ENCODE measurements around the gene ORC5. TPM values are rescaled to one million over a fixed set of nuclear protein-coding genes. Genes with fewer than 3 reads are reported as not detected.

The ORC5 gene
- polyA plus RNA-seq, 1 donor (not counting 4 experiments of a cell fraction or from before 2014, with no cell fraction given) = 17.9 TPM

DNA sequence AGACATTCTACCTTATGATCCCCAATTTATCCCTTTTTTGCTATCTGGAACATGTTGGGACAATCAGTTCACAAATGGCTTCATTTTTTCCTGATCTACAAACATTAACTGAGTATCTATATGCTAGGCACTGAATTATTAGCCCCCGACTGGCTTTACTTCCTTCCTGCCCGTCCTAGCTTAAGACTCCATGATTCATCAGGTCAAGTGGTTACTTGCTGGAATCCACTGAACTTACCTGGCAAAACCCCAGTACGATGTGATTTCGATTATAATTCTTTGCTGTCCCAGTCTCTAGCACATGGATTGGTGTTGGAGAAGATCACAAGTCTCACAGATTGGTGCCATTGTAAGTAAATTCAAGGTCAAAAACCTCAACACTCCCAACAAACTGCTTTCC lies 77.1 kb downstream of the ORC5 start:
- dilution Hi-C loops (cut with MboI; ENCODE audit: extremely low pct_ligation_motif_present, low sequenced_read_pairs) = no loop called here
- Histone ChIP-seq H3K27ac (ENCODE audit: control insufficient read depth, insufficient read depth, low read length) (no peak overlapping the region), H3K4me1 (ENCODE audit: control insufficient read depth, extremely low read depth, insufficient read depth, low read length) (peaks cover 4% of the 10 kb centered on the region), H2AFZ (ENCODE audit: control insufficient read depth, low read length) (no peak overlapping the region), H4K20me1 (ENCODE audit: control insufficient read depth, extremely low read depth, insufficient read depth, low read length) (no peaks in the 10 kb centered on the region), H3K4me3 (ENCODE audit: control insufficient read depth in 2 of 3, extremely low read depth in 1 of 3, insufficient read depth in 2 of 3, low read depth in 1 of 3, low read length in 3 of 3) (no peak overlapping the region), H3K9me1 (ENCODE audit: control insufficient read depth, extremely low read depth, insufficient read depth, low read length) (no peaks in the 10 kb centered on the region), H3K27me3 (ENCODE audit: control insufficient read depth, extremely low read depth, insufficient read depth, low read length) (no peaks in the 10 kb centered on the region), H3K36me3 (ENCODE audit: control insufficient read depth in 2 of 2, extremely low read depth in 1 of 2, insufficient read depth in 2 of 2, low read length in 2 of 2) (peaks cover 5 to 6% of the 10 kb centered on the region in 2 experiments), H3K9ac (ENCODE audit: control insufficient read depth, extremely low read depth, insufficient read depth, low read length) (no peak overlapping the region), H3K9me3 (ENCODE audit: control insufficient read depth, low read depth, low read length) (no peaks in the 10 kb centered on the region), H3K79me2 (ENCODE audit: control insufficient read depth, insufficient read depth, low read length) (no peaks in the 10 kb centered on the region), H3K4me2 (ENCODE audit: control insufficient read depth, extremely low read depth, insufficient read depth, low read depth, low read length) (no peak overlapping the region)
- no peak for FAIRE-seq
- TF ChIP-seq, protein P1, sequence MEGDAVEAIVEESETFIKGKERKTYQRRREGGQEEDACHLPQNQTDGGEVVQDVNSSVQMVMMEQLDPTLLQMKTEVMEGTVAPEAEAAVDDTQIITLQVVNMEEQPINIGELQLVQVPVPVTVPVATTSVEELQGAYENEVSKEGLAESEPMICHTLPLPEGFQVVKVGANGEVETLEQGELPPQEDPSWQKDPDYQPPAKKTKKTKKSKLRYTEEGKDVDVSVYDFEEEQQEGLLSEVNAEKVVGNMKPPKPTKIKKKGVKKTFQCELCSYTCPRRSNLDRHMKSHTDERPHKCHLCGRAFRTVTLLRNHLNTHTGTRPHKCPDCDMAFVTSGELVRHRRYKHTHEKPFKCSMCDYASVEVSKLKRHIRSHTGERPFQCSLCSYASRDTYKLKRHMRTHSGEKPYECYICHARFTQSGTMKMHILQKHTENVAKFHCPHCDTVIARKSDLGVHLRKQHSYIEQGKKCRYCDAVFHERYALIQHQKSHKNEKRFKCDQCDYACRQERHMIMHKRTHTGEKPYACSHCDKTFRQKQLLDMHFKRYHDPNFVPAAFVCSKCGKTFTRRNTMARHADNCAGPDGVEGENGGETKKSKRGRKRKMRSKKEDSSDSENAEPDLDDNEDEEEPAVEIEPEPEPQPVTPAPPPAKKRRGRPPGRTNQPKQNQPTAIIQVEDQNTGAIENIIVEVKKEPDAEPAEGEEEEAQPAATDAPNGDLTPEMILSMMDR (optimal IDR thresholded peaks at IDR 0.05 in 1 of 3, IDR thresholded peaks at IDR 0.05 in 1 of 3, conservative IDR thresholded peaks at IDR 0.05 in 1 of 3; ENCODE audit: extremely low read depth in 1 of 3, insufficient read depth in 2 of 3, low read length in 3 of 3) = no peak
- no peak for TF ChIP-seq EZH2 (IDR thresholded peaks at IDR 0.05; ENCODE audit: low read length)
- no peak for DNase-seq (ENCODE audit: low read depth, low spot score)

DNA sequence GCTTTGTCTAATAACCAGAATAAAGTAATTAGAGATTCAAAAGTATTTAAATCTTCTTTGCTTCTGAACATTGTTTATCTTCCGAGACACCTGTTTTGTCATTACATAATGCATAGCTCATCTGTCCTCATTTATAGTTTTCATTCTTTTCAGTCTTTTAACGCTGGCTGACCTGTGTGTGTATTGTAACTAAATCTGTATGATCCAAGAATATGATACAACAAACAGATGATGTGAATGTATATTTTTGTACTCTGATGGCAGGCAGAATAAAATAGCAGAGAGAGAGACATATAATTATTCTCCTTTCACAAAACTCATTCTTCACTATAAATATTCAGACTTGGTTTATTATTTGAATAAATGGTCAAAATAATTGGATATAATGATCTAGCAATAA lies 80.6 kb downstream of the ORC5 start:
- no peak for DNase-seq (ENCODE audit: low read depth, low spot score)
- peaks cover 4% of the 10 kb centered on the region for H3K4me1 ChIP-seq (ENCODE audit: control insufficient read depth, extremely low read depth, insufficient read depth, low read length)
- no peaks in the 10 kb centered on the region for H3K9me3 ChIP-seq (ENCODE audit: control insufficient read depth, low read depth, low read length)
- H3K27me3 ChIP-seq (ENCODE audit: control insufficient read depth, extremely low read depth, insufficient read depth, low read length) = no peaks in the 10 kb centered on the region
- dilution Hi-C loops (cut with MboI; ENCODE audit: extremely low pct_ligation_motif_present, low sequenced_read_pairs) = no loop called here
- H3K4me3 ChIP-seq (ENCODE audit: control insufficient read depth in 2 of 3, extremely low read depth in 1 of 3, insufficient read depth in 2 of 3, low read depth in 1 of 3, low read length in 3 of 3) = no peak overlapping the region
- no peak for FAIRE-seq
- H3K36me3 ChIP-seq (ENCODE audit: control insufficient read depth in 2 of 2, extremely low read depth in 1 of 2, insufficient read depth in 2 of 2, low read length in 2 of 2) = peaks cover 7 to 10% of the 10 kb centered on the region in 2 experiments
- H3K27ac ChIP-seq (ENCODE audit: control insufficient read depth, insufficient read depth, low read length) = no peak overlapping the region
- no peak overlapping the region for H3K4me2 ChIP-seq (ENCODE audit: control insufficient read depth, extremely low read depth, insufficient read depth, low read depth, low read length)
- no peak overlapping the region for H2AFZ ChIP-seq (ENCODE audit: control insufficient read depth, low read length)
- no peaks in the 10 kb centered on the region for H4K20me1 ChIP-seq (ENCODE audit: control insufficient read depth, extremely low read depth, insufficient read depth, low read length)
- TF ChIP-seq, protein P1 (optimal IDR thresholded peaks at IDR 0.05 in 1 of 3, IDR thresholded peaks at IDR 0.05 in 1 of 3, conservative IDR thresholded peaks at IDR 0.05 in 1 of 3; ENCODE audit: extremely low read depth in 1 of 3, insufficient read depth in 2 of 3, low read length in 3 of 3) = no peak
- TF ChIP-seq EZH2 (IDR thresholded peaks at IDR 0.05; ENCODE audit: low read length) = no peak
- H3K79me2 ChIP-seq (ENCODE audit: control insufficient read depth, insufficient read depth, low read length) = no peaks in the 10 kb centered on the region
- no peaks in the 10 kb centered on the region for H3K9me1 ChIP-seq (ENCODE audit: control insufficient read depth, extremely low read depth, insufficient read depth, low read length)
- no peak overlapping the region for H3K9ac ChIP-seq (ENCODE audit: control insufficient read depth, extremely low read depth, insufficient read depth, low read length)

Measured in keratinocyte (primary cell).